NCI-H2081 treated with DMSO at 0.1 percent for 48 hours (cell line): Measurements from ENCODE around the gene MYBPHL.

Experiments
- DNase-seq: peaks from one replicate; lab custom pipeline; 2025; lab: John Stamatoyannopoulos, UW

MYBPHL gene

DNA sequence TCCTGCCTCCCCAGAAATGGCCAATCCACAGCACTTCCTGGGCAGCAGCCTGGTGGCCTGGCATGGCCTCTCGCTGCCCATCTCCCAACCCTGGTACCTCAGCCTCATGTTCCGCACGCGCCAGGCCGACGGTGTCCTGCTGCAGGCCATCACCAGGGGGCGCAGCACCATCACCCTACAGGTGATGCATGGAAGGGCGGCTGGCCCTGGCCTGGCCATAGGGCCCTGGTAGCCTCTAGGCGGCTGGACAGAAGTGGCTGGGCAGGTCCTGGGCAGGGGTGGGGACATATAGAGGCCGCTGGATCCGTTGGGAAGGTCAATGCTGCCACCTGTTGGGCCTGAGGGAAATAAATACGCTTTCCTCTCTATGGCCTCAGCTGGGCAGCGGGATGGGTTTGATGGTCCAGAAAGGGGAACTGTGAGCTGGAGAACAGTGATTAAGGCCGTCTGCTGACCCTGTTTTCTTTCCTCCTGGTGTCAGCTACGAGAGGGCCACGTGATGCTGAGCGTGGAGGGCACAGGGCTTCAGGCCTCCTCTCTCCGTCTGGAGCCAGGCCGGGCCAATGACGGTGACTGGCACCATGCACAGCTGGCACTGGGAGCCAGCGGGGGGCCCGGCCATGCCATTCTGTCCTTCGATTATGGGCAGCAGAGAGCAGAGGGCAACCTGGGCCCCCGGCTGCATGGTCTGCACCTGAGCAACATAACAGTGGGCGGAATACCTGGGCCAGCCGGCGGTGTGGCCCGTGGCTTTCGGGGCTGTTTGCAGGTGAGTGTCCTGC lies 43.0 kb downstream of the MYBPHL start:
- DNase-seq, result no peak

DNA sequence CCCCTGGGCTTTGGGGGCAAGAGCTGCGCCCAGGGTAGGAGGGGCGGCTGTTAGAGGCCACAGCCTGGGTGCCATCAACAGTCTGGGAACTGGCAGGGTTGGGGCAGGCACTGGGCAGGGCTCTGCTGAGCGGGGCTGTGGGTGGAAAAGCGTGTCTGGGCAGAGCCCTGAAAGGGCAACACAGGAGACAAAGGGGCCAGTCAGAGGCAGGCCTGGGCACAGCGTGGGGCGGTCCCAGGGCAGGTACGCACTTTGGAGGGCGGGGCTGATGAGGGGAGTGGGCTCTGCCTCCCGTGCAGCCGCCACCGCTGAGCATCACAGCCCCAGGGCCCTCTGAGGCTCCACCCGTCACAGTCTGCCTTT lies 43.6 kb downstream of the MYBPHL start:
- no peak for DNase-seq

DNA sequence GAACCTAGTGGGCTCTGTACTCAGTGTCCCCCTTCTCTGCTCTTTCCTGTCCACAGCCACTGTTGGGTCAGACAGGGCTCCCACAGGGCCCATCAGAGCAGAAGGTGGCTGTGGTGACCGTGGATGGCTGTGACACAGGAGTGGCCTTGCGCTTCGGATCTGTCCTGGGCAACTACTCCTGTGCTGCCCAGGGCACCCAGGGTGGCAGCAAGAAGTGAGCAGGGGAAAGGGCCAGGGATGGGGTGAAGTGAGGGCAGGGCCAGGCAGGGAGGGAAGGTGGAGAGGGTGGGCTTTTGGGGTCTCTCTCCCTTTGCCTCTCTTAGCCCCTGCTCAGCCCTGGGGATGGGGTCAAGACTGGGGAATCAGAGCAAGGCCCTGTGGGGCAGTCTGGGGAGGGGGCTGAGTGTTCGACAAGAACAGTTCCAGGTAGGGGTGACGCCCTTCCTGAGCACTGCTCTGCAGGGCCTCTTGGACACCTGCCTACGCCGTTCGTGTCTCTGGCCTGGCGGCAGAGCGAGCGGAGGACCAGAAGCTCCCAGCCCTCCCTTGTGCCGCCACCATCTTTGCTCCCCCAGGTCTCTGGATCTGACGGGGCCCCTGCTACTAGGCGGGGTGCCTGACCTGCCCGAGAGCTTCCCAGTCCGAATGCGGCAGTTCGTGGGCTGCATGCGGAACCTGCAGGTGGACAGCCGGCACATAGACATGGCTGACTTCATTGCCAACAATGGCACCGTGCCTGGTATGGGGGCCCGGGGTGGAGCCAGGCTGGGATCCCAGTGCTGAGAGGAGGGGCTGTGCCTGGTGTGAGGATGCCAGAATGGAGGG lies 44.4 kb downstream of the MYBPHL start:
- no peak for DNase-seq

DNA sequence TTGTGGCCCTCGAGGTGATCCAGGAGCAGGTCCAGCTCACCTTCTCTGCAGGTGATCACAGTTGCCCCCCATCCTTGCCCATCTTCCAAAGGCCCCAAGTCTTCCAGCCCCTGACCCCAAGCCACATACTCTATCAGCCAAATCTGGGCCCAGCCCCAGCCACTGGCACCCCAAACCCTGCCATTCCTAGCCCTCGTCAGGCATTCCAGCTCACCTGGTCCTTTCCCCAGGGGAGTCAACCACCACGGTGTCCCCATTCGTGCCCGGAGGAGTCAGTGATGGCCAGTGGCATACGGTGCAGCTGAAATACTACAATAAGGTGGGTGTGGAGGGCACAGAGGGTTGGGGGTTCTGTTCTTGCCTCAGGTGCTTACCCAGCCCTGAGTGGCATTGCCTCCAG lies 45.2 kb downstream of the MYBPHL start:
- DNase-seq, result no peak

DNA sequence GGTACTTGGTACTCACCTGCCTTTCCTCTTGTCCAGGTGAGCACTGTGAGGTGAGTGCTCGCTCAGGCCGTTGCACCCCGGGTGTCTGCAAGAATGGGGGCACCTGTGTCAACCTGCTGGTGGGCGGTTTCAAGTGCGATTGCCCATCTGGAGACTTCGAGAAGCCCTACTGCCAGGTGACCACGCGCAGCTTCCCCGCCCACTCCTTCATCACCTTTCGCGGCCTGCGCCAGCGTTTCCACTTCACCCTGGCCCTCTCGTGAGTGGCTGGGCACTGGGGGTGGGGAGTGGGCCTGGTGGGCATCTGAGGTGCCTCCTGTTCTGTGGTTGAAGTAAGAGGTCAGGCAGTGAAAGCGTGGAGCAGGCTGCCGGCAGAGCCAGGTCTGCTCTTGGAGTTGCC lies 45.8 kb downstream of the MYBPHL start:
- no peak for DNase-seq

DNA sequence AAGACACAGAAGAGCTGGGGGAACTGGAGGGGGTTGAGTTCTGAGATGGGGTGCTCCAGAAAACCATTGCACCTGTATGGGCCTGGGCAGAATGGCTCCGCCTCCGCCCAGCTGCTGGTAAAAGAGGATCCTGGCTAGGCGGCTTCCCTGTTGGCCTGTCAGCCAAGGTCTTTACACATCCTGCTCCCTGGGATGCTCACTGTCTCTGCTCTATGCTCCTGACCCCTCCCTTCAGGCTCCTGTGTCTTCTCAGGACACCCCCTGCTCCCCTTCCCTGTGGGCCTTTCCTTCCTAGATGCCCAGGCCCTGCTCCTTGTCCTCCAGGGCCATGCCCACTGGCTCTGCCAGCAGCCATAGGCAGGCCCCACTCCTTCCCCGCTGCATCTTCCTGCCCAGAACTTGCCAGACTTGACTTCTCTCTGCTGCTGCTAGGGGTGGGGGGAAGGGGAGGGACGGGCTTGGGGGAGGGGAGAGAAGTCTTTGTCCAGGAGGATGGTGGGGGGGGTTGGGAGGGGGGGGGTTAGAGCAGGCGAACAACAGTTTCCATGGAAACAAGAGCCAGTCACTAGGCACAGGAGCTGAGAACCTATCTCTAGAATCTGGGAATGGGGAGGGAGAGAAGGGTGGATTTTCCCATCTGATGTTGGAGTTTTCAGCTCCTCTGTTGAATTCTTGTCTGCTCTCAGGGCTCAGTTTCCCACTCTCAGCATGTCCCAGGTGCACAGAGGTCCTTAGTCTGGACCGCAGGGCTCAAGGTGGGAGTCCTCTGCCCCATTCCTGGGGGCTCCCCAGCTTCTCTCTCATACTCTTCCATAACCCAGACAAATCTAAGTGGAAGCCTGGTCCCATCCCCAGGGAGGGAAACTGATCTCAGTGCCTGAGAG lies 46.9 kb downstream of the MYBPHL start:
- DNase-seq, result no peak

DNA sequence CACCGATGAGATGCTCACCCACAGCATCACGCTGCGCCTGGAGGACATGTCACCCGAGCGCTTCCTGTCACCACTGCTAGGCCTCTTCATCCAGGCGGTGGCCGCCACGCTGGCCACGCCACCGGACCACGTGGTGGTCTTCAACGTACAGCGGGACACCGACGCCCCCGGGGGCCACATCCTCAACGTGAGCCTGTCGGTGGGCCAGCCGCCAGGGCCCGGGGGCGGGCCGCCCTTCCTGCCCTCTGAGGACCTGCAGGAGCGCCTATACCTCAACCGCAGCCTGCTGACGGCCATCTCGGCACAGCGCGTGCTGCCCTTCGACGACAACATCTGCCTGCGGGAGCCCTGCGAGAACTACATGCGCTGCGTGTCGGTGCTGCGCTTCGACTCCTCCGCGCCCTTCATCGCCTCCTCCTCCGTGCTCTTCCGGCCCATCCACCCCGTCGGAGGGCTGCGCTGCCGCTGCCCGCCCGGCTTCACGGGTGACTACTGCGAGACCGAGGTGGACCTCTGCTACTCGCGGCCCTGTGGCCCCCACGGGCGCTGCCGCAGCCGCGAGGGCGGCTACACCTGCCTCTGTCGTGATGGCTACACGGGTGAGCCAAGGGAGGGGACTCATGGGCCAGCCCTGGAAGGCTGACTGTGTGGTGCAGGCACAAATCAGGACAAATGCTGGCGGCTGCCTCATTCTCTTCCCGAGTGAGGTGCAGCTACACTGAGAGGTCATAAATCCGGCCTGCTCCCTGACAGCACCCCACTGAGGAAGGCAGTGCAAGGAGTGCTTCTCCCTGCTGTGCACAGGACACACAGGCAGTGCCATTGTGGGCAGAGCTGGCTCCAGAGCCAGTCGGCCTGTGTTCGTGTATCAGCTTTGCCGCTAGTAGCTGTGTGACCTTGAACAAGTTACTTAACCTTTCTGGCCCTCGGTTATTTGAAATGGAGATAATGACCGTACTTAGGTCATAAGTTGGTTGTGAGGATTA lies 48.0 kb downstream of the MYBPHL start:
- no peak for DNase-seq

DNA sequence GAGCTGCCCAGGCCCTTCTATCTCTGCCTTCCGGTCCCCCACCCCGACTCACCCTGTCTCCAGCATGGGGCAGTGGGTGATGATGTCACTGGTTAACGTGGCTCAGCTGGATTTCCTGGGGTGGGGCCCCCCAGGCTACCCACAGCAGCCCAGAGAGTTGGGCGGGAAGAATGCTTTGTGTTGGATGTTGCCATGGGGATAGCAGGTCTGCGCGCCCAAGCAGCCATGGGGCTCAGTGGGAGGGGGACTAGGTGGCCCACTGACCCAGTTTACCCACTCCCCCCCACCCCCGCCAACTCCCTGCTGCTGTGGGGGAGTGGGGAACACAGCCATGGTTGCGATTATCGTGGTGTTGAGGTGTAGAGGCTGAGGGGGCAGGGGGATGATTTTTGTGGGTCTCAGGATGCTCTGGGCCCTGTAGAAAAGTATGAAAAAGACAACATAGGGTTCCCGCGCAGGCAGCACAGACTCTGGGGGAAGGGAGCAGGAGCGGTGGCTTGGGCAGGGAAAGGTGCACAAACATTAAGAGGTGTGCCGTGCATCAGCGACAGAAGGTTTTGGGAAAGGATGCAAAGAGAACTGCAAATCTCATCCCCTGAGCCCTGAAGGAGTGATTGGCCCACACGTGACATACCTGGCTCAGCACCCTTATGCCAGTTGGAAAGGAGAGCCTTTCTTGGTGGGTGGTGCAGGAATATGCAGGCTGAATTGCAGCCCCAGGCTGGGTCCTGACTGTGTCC lies 49.0 kb downstream of the MYBPHL start:
- no peak for DNase-seq

DNA sequence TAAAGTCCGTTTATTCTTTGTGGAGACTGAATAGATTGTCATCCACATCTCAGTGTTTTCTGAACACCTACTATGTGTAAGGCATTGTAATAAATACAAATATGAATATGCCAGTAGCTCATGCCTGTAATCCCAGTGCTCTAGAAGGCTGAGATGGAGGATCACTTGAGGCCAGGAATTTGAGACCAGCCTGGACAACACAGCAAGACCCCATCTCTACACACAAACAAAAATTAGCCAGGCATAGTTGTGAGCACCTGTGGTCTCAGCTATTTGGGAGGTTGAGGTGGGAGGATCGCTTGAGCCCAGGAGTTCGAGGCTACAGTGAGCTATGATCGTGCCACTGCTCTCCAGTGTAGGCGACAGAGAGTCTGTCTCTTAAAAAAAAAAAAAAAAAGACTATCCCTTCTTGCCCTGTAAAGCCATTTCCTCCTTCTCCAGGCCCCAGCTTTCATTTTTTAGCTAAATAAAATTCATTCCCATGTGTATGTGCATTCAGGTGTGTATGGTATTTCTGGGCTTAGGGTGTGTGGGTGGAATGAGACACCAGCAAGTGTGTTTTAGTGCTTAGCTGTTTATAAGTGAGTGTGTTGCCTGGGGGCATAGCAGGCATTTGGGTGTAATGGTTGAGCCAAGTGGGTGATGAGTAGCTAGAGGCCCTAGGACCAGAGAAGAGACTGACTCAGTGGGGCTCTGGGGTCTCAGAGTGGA lies 49.7 kb downstream of the MYBPHL start:
- no peak for DNase-seq

DNA sequence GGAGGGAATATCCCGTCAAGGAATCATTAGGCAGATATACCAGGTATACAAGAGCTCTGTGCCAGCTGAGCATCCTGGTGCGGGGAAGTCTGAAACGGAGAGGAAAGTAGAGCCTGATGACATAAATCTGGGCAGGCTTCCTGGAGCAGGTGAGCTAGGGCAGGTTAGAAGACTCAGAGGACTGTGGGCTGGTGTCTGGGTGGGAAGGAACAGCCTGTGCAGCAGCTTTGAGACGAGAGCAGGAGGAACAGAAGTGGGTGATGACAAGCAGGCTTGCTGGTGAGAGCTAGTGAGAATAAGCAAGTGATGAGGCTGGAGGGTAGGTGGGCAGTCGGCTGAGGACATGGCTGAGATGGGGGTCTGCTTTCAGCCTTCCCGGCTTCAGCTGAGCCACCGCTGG lies 50.7 kb downstream of the MYBPHL start:
- DNase-seq, result no peak

DNA sequence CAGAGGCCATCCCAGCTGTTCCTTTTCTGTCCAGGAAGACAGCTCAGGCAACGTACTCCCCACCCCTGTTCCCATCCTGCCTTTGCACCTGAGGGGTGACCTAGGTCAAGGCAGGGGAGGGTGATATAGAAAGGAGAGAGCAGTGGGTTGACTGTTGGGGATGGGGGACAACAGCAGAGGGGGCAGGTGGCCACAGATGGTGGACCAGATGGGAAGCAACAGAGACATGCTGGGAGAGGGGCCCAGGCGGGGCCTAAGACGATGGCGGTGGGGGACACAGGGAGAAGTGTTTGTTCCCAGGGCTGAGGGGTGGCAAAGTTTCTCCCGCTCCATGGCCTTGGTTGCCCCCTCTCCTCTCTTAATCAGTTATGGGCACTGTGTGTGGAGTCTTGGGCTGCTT lies 51.1 kb downstream of the MYBPHL start:
- DNase-seq, result no peak

DNA sequence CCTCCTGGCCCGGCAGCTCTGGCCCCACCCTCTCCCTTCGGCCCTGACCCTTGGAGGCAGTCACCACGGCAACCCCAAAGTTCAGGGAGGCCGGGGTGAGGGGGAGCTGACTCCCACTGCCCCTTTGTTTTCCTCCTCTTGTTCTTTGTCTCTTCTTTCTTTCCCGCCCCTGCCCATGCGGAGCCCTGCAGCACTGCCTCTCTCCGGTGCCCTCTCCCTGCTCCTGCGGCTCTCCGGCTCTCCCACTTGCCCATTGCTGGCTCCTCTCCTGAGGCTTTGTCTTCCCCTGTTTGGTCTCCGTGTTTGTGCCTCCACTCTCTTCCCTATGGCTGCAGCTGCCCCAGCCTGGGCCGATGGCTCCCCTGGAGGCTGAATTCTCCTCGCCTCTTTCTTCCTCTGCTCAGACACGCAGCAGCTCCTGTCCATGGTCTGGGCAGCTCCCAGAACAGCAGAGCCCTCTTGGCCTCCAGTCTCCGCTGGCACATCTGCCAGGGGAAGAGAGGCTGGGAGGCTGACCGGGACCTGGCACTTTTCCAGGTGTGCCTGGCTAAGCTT lies 51.6 kb downstream of the MYBPHL start:
- DNase-seq, result no peak

DNA sequence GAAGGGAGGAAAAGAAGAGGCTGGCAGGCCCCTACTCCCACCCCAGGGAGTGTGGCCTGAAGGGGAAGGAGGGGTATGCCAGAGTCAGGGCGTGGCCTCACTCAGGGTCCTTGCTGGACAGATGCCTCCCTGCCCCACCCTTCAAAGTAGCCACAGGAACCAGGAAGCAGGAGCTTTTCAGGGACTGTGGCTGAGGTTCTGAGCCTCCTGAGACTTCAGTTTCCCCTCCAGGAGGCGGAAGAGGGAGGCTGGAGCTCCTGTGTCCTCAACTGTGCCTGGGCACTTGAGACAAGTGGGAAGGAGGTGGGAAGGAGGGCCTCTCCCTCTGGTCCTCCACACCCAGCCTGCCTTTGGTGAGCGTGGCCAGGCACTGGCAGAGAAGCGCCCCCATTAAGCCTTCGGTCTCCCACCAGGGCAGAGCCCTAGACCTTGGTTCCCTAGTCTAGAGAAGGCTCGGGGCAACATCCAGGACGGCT lies 52.2 kb downstream of the MYBPHL start:
- no peak for DNase-seq

DNA sequence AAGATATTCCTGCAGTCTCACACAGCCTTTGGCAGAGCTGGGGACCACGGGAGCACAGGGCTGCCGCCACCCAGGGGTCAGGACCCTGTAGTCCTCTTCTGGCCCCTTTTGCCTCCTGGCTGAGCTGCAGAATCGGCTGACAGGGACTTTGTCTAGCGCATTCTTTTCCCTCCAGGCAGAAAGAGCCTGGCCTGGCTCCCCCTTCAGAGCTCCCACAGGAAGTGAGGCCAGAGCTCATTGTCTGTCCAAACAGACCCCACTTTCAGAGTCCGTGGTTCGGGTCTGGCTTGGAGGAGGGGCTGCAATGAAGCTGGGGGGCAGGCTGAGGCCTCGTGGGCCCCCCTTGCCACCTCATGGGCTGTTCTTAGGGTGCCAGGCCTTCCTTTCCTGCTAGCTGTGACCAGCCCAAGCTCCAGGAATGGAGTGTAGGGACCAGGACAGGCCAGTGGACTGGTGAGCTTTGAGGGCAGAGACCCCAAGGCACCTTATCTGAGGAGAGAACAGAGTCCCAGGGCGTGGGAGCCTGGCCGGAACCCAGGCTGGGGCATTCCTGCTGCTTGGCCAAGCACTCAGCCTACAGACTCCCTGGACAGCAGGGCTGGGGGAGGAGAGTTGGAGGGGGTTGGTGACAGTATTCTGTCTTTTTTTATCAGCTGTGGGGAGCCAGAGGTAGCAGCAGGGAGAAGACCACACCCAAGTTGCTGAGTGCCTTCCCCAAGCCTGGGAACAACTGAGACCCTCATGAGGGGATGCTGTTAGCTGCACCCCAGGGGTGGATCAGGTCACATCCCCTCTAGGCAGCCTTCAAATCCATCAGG lies 52.8 kb downstream of the MYBPHL start:
- DNase-seq, result no peak

DNA sequence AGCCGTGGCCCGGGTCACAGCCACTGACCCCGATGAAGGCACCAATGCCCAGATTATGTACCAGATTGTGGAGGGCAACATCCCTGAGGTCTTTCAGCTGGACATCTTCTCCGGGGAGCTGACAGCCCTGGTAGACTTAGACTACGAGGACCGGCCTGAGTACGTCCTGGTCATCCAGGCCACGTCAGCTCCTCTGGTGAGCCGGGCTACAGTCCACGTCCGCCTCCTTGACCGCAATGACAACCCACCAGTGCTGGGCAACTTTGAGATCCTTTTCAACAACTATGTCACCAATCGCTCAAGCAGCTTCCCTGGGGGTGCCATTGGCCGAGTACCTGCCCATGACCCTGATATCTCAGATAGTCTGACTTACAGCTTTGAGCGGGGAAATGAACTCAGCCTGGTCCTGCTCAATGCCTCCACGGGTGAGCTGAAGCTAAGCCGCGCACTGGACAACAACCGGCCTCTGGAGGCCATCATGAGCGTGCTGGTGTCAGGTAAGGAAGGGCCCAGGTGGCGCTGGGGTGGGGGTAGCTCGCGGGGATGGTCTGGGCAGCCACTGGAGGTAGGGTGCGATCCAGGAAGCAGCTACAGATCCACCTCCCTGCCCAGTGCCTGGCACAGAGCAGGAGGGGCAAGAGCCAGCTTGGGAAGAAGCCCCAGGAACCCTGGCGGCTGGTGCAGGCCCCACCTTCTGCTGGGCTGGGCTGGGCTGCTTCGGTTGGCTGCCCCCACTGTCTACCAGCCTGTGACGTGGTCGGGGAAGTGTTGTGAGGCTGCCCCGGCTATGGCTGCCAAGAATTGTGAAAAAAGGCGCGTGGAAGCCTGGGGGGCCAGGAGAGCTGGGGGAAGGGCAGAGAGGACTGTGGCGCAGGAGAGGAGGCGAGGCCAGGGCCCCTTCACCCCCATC lies 53.7 kb downstream of the MYBPHL start:
- no peak for DNase-seq

DNA sequence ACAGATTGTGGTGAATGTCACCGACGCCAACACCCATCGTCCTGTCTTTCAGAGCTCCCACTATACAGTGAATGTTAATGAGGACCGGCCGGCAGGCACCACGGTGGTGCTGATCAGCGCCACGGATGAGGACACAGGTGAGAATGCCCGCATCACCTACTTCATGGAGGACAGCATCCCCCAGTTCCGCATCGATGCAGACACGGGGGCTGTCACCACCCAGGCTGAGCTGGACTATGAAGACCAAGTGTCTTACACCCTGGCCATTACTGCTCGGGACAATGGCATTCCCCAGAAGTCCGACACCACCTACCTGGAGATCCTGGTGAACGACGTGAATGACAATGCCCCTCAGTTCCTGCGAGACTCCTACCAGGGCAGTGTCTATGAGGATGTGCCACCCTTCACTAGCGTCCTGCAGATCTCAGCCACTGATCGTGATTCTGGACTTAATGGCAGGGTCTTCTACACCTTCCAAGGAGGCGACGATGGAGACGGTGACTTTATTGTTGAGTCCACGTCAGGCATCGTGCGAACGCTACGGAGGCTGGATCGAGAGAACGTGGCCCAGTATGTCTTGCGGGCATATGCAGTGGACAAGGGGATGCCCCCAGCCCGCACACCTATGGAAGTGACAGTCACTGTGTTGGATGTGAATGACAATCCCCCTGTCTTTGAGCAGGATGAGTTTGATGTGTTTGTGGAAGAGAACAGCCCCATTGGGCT lies 54.5 kb downstream of the MYBPHL start:
- no peak for DNase-seq
